NCI-H524 treated with DMSO at 0.1 percent for 48 hours (cell line): ENCODE results near the gene SEMA3D.

ENCODE experiments used
- DNase-seq: peaks from one replicate; lab custom pipeline; 2025; lab: John Stamatoyannopoulos, UW

SEMA3D gene

DNA sequence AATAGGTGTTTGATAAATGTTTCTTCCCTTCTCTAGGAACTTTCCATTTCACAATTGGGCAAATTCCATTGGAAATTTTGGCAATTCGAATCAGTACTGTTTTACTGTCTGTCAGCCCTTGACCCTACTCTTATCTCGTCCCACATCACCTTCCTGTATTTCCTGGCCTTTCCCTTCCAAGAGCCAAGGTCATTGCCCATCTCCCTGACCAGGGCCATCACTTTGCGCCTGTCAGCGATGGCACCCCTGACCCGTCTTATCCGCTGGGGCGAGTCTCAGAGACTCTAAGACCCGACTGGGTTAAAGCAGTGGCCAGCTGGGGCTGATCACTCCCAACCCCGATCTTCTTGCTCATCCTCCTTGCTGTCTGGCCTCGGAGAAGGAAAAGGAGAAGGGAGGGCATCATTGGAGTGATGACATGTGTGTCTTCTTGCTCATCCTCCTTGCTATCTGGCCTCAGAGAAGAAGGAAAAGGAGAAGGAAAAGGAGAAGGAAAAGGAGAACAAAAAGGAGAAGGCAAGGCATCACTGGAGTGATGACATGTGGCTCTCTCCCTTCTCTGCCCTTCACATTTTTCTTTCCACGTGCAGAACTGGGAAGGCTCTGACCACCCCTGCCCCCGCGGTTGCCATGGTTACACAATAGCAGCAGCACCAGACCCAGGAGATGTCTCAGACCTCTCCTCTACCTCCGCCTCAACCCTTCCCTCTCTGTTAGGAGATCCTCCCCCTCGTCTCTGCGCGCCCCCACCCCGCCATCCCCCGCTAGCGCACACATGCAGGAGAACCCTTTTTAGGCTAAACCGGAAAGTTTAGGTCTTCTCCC lies 2.0 kb downstream of the SEMA3D start:
- no peak for DNase-seq

- DNase-seq = no peak
These were observed 3.6 kb downstream of the SEMA3D start for GRCh38 chr7:85183296-85183695.

DNA sequence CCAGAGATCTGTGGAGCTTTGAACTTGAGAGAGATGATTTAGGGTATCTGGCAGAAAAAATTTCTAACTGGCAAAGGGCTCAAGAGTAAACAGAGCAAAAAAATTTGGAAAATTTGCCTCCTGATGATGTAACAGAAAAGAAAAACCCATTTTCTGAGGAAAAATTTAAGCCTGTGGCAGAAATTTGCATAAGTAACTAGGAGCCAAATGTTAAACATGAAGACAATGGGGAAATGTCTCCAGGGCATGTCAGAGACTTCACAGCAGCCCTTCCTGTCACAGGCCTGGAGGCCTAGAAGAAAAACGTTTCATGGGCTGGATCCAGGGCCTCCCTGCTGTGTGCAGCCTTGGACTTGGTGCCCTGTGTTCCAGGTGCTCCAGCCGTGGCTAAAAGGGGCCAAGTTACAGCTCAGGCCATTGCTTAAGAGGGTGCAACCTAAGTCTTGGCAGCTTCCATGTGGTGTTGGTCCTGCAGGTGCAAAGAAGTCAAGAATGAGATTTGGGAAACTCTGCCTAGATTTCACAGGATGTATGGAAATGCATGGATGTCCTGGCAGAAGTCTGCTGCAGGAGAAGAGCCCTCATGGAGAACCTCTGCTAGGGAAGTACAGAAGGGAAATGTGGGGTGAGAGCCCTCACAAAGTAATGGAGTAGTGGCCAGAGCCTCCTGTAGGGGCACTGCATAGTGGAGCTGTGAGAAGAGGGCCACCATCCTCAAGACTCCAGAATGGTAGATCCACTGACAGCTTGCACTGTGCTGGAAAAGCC lies 8.1 kb downstream of the SEMA3D start:
- no peak for DNase-seq

DNA sequence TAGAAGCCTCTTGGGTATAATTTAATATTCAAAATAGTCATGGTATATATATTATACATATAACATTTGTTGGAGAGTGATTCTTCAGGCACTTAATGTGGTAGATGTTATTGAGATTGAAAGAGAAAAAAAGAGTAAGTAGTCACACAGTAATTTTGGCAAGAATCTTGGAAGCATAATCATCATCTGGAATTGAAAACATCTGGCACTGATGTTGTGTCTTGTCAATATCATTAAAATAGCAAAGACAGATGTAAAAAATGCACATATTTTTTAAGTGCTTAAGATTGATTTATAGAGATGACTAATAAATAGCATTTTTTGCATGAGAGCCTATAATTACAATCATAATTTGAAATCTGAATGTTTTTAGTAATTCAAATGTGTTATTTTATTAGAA lies 9.5 kb downstream of the SEMA3D start:
- DNase-seq = no peak

DNA sequence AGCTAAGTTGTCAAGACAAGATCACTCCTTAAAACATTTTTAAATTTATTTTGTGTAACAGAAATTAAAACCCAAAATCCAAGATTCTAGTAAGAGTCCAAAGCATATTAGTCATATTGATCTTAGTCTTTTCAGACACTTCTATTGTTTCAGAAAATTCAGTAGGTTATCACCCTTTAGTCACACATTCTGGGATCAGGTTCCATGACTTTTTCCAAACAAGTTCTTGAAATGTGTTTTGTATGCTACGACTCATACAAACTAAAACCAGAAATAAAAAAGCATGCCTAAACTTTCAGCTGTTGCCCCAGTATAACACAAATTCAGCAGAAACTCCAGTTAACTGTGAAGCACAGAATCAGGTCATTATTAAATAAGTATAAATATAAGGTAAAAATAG lies 10.7 kb downstream of the SEMA3D start:
- DNase-seq = no peak

- DNase-seq = no peak
These were observed 11.6 kb downstream of the SEMA3D start for GRCh38 chr7:85175217-85175616.

DNA sequence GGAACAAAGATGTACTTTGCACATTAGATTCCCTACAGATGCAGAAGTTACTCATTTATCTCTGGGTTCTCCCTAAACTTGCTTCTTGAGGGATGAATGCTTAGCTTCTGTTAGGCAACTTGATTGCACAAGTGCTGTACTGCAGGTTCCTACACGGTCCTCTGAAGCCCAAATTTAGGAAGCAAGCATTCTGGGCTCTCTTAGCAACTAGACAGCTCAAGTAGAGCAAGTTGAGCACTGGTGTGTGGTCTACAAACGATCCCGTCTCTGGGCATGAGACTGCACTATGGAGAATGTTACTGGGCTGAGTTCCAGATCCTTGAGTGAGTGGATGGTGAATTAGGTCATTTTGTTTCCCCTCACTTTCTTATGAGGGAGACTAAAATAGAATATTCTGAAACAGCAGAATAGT lies 14.3 kb downstream of the SEMA3D start:
- DNase-seq = no peak

GRCh38 chr7:85167636-85168035 lies 19.2 kb downstream of the SEMA3D start:
- no peak for DNase-seq

- no peak for DNase-seq
These were observed 21.6 kb downstream of the SEMA3D start for GRCh38 chr7:85165263-85165662.

DNA sequence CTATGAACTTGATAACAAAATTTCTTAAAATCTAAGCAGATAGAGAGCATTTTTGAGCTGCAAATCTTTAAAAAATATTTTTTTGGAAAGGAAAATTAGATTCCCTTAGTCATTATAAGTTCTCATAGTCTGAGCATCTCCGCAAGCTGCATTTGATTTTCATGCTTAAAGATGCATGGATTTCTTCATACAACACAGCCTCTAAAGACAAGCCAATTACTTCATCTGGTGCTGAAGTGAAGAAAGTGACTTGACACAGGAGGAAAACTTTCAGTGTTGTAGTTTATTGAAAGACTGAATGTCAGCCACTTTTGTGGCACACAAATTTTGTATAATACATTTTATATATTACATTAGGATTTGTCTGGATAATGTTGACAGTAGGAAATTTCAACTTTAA lies 22.5 kb downstream of the SEMA3D start:
- no peak for DNase-seq

DNA sequence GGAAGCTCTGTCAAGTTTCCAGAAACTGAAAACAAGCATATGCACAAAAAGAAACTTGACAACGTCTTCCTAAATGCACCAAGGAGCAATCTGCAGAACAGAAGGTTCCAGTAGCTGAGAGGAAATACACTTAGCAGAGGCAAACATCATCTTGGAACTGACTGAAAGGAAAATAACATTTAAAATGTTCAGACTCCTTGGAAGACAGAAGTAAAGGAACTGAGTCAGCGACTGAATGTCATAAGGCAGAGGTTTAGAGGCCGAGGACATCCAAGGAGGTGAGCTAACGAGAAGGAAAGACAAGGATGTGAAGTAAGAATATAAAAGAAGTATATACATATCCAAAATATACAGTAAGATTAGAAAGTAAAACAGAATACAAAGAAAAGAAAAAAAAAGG lies 24.1 kb downstream of the SEMA3D start:
- DNase-seq = no peak

DNA sequence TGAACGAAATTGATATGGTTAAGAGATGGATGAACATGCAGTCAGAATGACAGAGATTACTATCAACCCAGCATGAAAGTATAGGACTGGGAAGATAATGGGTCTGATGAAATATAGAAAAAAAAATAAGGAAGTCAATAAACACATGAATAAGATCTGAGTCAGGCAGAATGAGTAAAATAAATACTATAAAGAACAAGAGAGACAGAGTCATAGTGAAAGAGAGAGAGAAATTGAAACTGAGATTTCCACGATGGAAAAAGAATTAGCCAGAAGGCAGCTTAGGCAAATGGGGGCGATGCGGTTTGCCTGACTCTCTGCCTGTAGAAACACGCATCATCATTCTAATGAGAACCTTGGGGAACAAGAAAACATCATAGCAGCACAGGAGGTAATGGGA lies 26.6 kb downstream of the SEMA3D start:
- DNase-seq = no peak

- no peak for DNase-seq
These were observed 27.9 kb downstream of the SEMA3D start for GRCh38 chr7:85159003-85159402.

DNA sequence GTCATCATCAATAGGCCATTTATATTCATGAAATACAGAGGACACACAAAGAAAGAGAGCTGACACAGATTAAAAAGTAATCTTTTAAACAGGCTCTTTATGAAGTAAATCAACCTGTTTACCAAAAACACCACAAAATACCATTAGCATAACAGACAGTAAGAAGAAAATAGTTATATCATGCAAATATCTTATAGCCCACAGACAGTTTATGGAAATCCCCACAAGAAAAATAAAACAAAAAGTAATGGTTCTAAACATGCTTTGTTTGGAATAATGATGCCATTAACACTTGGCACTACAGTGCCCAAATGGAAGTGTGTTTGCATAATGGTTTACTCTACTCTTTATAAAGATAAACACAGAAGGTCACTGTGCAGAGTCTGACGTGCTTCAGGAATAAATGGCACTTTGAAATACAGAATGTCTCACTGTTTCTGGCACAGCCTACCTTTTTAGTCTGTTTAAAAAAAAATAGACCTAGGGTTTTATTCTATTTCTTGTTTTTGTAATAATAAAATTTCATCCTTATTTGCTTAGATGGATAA lies 30.1 kb downstream of the SEMA3D start:
- no peak for DNase-seq

- DNase-seq = no peak
These were observed 32.4 kb downstream of the SEMA3D start for GRCh38 chr7:85154282-85154937.

GRCh38 chr7:85153715-85154114 lies 33.1 kb downstream of the SEMA3D start:
- DNase-seq = no peak

DNA sequence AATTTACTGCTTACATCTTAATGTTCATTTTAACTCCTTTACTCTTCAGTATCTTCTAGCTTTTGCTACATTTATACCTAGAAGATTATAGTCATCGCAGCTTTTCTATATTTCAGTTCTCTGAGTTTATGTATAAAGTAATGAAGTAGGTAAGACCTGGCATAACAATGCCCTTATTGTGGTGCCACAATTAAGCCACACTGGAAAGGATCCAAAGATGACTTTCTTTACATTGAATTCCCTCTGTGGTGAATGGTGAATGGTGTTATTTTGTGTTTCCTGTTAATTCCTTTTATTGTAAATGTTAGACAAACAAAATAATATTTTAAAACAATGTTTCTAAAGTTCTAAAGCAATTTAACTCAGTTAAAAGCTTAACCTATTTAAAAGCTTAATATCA lies 36.2 kb downstream of the SEMA3D start:
- DNase-seq = no peak

GRCh38 chr7:85144771-85145170 lies 42.1 kb downstream of the SEMA3D start:
- DNase-seq = no peak

- DNase-seq = no peak
These were observed 50.9 kb downstream of the SEMA3D start for GRCh38 chr7:85135977-85136376.

- no peak for DNase-seq
These were observed 53.3 kb downstream of the SEMA3D start for GRCh38 chr7:85133560-85133959.

DNA sequence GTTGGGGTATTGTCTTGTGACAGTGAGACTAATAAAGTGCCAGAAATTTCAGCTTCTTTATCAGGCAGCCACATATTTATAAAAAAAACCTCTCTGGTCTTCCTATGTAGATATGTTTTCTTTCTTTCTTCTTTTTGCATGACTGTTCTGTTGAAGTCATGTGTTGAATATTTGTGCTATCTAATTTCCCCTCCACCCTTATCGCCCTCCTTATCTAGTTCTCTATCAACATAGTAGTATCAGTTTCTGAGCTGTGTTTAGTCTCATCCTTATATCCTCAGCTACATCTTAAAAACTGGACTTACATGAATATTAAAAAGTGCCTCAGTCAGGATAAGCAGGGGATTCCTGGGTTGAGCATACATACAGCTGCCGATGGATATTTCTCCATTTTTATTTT lies 53.9 kb downstream of the SEMA3D start:
- DNase-seq = no peak

- no peak for DNase-seq
These were observed 56.2 kb downstream of the SEMA3D start for GRCh38 chr7:85130702-85131101.

DNA sequence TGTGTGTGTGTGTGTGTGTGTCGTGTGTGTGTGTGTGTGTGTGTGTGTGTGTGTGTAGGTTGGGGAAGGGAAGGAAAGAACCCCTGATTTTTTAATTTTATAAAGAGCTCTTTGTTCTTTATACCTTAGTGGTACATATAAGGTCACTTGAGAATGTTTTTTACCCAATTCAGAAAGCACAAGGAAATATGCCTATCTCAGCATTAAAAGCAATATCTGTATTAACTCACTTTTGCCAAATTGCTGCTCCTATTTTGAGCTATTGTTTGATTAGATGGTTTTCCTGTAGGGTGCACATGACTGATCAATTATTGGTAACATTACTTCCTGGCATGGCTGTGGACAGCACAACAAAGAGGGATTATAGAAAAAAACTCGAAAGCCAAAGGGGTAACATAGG lies 60.5 kb downstream of the SEMA3D start:
- DNase-seq = no peak
